Effector memory CD8-positive, alpha-beta T cell (primary cell): ENCODE measurements around the gene NBAS.
"Not testable (repeated sequence)": the region's sequence is repeated elsewhere in the genome, so short reads cannot be mapped to it uniquely, and the experiment has no call there.

Source experiments
- ATAC-seq: fragments of 150-1000 bp; cut with Tn5 transposase; replicated peaks from 2 replicates; pipeline ENCODE4 v1.10.0; 2021; ENCODE audit warnings: mild to moderate bottlenecking, moderate library complexity
- DNase-seq, 3 experiments: peaks; one replicate each; pipeline ENCODE4 v3.0.0; 2021
- H3K27ac Mint-ChIP-seq, 2 donors: one replicate each; pipeline ENCODE4 v1.8.0; 2022; ENCODE audit warnings: mild to moderate bottlenecking in 2 of 2, mixed read lengths in 2 of 2, moderate library complexity in 2 of 2
- H3K27me3 Mint-ChIP-seq, 2 donors: one replicate each; pipeline ENCODE4 v1.8.0; 2022; ENCODE audit warnings: mixed read lengths in 2 of 2
- H3K36me3 Mint-ChIP-seq: one replicate; pipeline ENCODE4 v1.8.0; 2022; ENCODE audit warnings: mild to moderate bottlenecking, moderate library complexity, mixed read lengths; ENCODE audit not compliant: insufficient read depth
- H3K4me1 Mint-ChIP-seq, 2 donors: one replicate each; pipeline ENCODE4 v1.8.0; 2022; ENCODE audit warnings: low read depth in 2 of 2, mixed read lengths in 2 of 2
- H3K4me3 Mint-ChIP-seq, 2 donors: one replicate each; pipeline ENCODE4 v1.8.0; 2022; ENCODE audit warnings: mild to moderate bottlenecking in 2 of 2, mixed read lengths in 2 of 2, moderate library complexity in 2 of 2
- H3K9me3 Mint-ChIP-seq, 2 donors: one replicate each; pipeline ENCODE4 v1.8.0; 2022; ENCODE audit warnings: mixed read lengths in 2 of 2

NBAS gene

DNA sequence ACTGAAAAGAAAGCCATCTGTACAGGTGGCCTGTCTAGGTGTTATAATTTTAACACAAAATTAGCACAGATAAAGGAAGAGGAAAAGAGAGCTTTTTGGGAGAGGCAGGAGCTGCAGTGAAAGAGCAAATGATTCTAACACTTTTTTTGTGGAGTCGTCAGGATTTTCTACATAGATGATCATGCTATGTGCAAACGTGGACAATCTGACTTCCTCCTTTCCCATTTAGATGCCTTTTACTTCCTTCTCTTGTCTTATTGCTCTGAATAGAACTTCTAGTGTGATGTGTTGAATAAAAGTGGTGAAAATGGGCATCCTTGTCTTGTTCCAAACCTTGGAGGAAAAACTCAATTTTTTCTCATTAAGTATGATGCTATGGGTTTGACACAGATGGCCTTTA, 334.5 kb downstream of the NBAS start:
- Mint-ChIP-seq H3K9me3 (no peaks in the 10 kb centered on the region), H3K36me3 (peaks cover 16% of the 10 kb centered on the region), H3K27ac (no peak overlapping the region)

DNA sequence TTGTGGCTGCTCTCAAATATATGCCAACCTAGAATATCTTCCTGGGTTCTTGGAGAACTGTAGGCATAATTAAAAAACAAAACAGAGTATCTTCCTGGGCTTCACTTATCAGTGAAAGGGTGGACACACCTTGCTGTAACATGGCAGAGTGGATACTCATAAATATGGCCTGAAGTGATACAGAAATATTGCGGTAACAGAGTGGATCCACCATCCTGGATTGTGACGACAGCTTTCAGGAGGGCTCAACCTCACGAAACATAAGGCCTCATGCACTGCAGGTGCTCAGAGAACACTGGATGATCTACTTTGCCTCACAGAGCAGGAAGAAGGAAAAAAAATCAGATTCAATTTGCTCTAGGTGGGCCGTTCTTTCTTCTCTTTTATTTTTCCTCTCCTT, 336.0 kb downstream of the NBAS start:
- DNase-seq (no peak), ATAC-seq (no peak)
- Mint-ChIP-seq H3K4me1 (no peaks in the 10 kb centered on the region), H3K4me3 (no peak overlapping the region), H3K9me3 (no peaks in the 10 kb centered on the region), H3K36me3 (peaks cover 11% of the 10 kb centered on the region), H3K27ac (no peak overlapping the region), H3K27me3 (no peaks in the 10 kb centered on the region)

More for the DNA sequence above, 334.5 kb downstream of the NBAS start:
- no peak for ATAC-seq
- H3K4me1 Mint-ChIP-seq, result no peaks in the 10 kb centered on the region
- no peaks in the 10 kb centered on the region for H3K27me3 Mint-ChIP-seq
- no peak overlapping the region for H3K4me3 Mint-ChIP-seq
- DNase-seq, result no peak

DNA sequence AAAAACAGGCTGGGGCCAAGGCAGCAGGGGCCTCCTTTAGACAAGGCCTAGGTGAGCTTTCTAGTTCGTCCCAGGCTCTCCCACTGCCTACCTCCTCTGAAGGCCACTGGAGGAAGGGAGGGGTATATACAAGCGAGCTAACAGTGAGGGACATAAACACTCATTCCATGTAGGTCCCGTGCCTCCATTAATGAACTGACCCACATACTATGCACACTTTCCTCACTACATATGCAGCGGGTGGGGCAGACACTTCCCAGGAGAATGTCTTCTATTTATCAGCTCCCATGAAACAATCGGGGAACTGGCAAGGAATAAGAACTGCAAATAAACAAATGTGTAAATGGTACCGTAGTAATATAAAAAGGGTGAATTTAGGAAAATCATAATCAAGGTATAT, 336.5 kb downstream of the NBAS start:
- Mint-ChIP-seq H3K4me3 (no peak overlapping the region), H3K9me3 (no peaks in the 10 kb centered on the region), H3K36me3 (peaks cover 6% of the 10 kb centered on the region), H3K4me1 (no peaks in the 10 kb centered on the region), H3K27ac (no peak overlapping the region), H3K27me3 (no peaks in the 10 kb centered on the region)
- ATAC-seq (no peak), DNase-seq (no peak)

DNA sequence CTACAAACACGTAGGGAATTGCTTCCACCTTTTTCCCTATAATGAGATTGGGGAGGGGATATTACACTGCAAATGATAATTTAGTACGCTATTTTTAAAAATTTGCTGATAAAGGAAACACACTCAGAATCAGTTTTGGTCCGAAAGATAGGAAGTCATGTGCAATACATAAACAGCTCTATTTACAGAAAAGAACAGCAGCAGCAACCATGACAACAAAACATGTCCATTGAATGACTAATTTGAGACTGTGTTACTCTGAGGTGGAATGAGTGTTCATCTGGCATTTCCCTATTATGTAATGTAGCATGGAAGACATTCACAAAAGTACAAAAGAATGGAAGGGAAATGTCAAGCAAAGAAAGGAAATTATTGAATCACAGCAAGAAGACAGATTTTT, 337.2 kb downstream of the NBAS start:
- Mint-ChIP-seq H3K36me3 (peaks cover 3% of the 10 kb centered on the region), H3K9me3 (no peaks in the 10 kb centered on the region), H3K27ac (no peak overlapping the region), H3K4me3 (no peak overlapping the region), H3K4me1 (no peaks in the 10 kb centered on the region), H3K27me3 (no peaks in the 10 kb centered on the region)
- DNase-seq, result no peak
- ATAC-seq, result no peak

DNA sequence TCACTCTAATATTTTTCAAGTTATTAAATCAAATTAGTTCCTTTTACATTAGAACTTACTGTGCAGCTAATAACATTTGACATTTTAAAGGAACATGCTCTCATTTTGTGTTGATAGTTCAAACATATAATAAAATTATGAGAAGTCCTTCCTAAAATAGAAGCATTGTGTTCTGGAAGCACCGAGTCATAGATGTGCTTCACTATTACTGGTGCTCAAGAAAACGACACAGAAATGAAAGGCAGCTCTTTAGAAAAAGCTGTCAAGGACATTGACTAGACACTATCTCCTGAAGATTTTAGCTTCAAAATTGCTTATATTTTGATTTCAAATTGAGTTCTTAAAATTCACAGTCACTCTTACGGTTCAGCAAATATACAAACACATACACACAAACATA, 338.3 kb downstream of the NBAS start:
- Mint-ChIP-seq H3K4me1 (no peaks in the 10 kb centered on the region), H3K36me3 (peaks cover 3% of the 10 kb centered on the region), H3K27ac (no peak overlapping the region), H3K9me3 (no peaks in the 10 kb centered on the region), H3K4me3 (no peak overlapping the region), H3K27me3 (no peaks in the 10 kb centered on the region)
- ATAC-seq (no peak), DNase-seq (no peak)

DNA sequence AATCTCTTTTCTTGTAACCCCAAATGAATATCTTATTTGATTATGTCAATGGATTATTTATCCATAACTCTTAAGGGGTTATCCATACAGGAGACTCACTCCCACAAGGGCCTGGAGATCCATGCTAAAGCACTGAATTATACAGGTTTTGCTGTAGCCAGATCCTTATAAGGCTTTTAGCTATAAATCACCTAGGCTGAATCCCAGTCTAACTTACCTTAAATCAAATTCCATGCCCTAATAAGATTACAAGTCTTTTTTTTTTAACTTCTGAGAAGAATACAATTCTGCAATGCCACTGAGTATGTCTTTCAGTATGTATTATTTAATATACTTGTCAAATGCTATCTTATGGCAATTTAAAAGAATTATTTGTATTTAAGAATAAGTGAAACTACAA, 340.5 kb downstream of the NBAS start:
- DNase-seq (no peak), ATAC-seq (no peak)
- peaks cover 4% of the 10 kb centered on the region for H3K36me3 Mint-ChIP-seq
- no peaks in the 10 kb centered on the region for H3K27me3 Mint-ChIP-seq
- no peak overlapping the region for H3K27ac Mint-ChIP-seq
- no peaks in the 10 kb centered on the region for H3K9me3 Mint-ChIP-seq
- no peaks in the 10 kb centered on the region for H3K4me1 Mint-ChIP-seq
- H3K4me3 Mint-ChIP-seq, result no peak overlapping the region

DNA sequence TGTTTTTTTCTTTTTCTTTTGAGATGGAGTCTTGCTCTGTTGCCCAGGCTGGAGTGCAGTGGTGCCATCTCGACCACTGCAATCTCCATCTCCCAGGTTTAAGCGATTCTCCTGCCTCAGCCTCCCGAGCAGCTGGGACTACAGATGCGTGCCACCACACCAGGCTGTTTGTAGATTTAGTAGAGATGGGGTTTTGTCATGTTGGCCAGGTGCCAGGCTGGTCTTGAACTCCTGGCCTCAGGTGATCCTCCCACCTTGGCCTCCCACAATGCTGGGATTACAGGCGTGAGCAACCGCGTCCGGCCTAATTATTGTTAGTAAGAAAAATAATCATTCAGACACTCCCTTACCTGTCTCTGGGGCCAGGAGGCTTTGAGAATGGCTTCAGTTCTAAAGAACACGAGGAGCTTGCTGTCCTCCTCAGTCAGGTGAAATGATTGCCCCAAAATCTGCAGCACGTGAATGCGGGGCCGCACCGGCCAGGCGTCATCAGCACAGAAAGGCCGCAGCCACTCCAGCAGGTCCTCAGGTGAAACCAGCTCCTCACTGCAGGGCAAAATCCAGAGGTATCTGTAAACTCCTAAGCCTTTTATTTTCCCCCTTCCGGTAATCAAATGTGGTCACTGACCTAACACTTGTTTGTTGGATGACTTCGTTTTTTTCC, 342.6 kb downstream of the NBAS start:
- Mint-ChIP-seq H3K4me1 (no peaks in the 10 kb centered on the region), H3K27ac (no peak overlapping the region), H3K27me3 (no peaks in the 10 kb centered on the region), H3K4me3 (no peak overlapping the region), H3K36me3 (peaks cover 4% of the 10 kb centered on the region), H3K9me3 (no peaks in the 10 kb centered on the region)
- ATAC-seq (no peak), DNase-seq (no peak)

DNA sequence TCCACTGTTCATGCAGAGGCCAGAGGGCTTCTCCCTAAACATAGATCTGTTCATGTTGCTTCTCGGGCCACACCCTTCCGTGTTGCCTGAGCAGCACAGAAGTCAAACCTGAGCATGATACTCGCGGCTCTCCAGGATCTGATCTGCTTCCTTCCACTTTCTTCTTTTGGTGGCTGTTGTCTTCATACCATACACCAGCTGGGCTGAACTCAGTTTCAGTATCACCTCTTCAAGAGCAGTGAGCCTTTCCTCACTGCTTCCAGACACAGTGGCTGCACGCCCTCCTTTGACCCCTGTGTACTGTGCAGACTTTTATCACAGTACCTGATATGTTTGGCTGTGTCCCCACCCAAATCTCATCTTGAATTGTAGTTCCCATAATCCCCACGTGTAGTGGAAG, 348.9 kb downstream of the NBAS start:
- Mint-ChIP-seq H3K9me3 (no peaks in the 10 kb centered on the region), H3K36me3 (peaks cover 4% of the 10 kb centered on the region), H3K4me3 (no peak overlapping the region), H3K27ac (no peak overlapping the region), H3K27me3 (no peaks in the 10 kb centered on the region), H3K4me1 (peaks cover 2 to 8% of the 10 kb centered on the region in 2 donors)
- no peak for DNase-seq
- no peak for ATAC-seq

DNA sequence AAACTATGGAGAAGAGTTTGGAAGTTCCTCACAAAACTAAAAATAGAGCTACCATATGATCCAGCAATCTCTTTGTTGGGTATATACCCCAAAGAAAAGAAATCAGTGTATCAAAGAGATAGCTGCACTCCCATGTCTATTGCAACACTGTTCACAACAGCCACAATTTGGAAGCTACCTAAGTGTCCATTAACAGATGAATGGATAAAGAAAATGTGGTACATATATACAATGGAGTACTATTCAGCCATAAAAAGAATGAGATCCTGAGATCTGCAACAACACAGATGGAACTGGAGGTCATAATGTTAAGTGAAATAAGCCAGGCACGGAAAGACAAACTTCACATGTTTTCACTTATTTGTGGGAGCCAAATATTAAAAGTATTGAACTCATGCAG, 350.6 kb downstream of the NBAS start:
- ATAC-seq, H3K27ac Mint-ChIP-seq, H3K4me3 Mint-ChIP-seq, H3K27me3 Mint-ChIP-seq, H3K36me3 Mint-ChIP-seq, H3K9me3 Mint-ChIP-seq, DNase-seq, H3K4me1 Mint-ChIP-seq: not testable (repeated sequence)

DNA sequence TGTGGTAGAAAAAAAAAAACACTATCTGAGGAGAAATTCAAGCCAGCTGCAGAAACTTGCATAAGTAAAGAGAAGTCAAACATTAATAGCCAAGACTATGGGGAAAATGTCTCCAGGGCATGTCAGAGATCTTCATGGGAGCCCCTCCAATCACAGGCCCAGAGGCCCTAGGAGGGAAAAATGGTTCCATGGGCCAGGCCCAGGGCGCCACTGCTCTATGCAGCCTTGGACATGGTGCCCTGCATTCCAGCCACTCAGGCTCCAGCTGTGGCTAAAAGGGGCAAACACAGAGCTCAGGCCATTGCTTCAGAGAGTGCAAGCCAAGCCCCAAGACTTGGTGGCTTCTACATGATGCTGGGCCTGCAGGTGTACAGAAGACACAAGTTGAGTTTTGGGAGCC, 354.7 kb downstream of the NBAS start:
- Mint-ChIP-seq H3K4me1 (peaks cover 2 to 9% of the 10 kb centered on the region in 2 donors), H3K27me3 (no peaks in the 10 kb centered on the region), H3K36me3 (no peaks in the 10 kb centered on the region), H3K4me3 (no peak overlapping the region), H3K9me3 (no peaks in the 10 kb centered on the region), H3K27ac (no peak overlapping the region)
- ATAC-seq (no peak), DNase-seq (no peak)

DNA sequence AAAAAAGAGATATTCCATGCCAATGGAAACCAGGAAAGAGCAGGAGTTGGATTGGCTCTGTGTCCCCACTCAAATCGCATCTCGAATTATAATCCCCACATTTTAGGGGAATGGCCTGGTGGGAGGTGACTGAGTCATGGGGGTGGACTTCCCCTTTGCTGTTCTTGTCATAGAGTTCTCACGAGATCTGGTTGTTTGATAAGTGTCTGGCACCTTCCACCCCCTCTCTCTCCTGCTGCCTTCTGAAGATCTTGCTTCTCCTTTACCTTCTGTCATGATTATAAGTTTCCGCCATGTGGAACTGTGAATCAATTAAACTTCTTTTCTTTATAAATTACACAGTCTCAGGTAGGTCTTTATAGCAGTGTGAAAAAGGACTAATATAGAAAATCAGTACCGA, 355.6 kb downstream of the NBAS start:
- Mint-ChIP-seq H3K36me3 (no peaks in the 10 kb centered on the region), H3K27ac (no peak overlapping the region), H3K9me3 (no peaks in the 10 kb centered on the region), H3K4me1 (peaks cover 2 to 9% of the 10 kb centered on the region in 2 donors), H3K27me3 (no peaks in the 10 kb centered on the region), H3K4me3 (no peak overlapping the region)
- DNase-seq (no peak), ATAC-seq (no peak)

DNA sequence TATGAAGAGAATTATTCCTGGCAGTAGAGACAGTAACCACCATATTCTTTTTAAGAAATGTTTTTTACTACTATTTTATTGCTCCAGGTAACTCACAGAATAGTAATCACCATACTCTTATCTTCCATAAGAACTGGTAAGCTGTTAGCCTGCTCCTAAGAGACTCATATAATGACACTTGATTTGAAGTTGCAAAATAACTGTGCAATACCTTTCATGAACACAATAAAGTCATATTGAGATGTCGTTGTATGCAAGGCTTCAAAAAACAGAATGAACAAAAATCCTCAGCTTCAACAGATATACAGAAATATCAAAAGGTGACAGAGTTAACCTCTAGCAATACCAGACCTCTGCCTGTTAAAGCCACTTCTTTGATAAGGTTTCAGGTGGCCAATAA, 360.1 kb downstream of the NBAS start:
- no peak for ATAC-seq
- Mint-ChIP-seq H3K4me3 (no peak overlapping the region), H3K9me3 (no peaks in the 10 kb centered on the region), H3K36me3 (peaks cover 3% of the 10 kb centered on the region), H3K27me3 (no peaks in the 10 kb centered on the region), H3K4me1 (no peaks in the 10 kb centered on the region), H3K27ac (no peak overlapping the region)
- DNase-seq, result no peak

DNA sequence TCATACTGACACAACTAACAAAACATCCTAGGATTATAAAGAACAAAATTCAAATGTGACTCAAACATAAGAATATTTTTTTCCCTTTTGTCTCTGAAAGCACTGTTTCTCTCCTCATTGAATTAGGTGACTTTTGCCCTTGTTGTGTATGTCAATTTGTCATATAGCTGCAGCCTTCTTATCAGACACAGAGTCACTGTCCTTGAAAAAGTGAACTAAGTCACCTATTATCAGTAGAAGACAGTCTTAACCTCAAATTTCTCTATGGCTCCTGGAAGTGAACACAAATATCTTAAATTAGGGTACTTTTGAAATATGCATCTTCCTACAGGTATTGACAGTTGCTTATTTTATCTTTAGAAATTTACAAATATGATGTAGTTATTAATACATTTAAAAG, 360.6 kb downstream of the NBAS start:
- Mint-ChIP-seq H3K36me3 (peaks cover 3% of the 10 kb centered on the region), H3K4me3 (no peak overlapping the region), H3K27ac (no peak overlapping the region), H3K27me3 (no peaks in the 10 kb centered on the region), H3K9me3 (no peaks in the 10 kb centered on the region), H3K4me1 (no peaks in the 10 kb centered on the region)
- DNase-seq, result no peak
- no peak for ATAC-seq

DNA sequence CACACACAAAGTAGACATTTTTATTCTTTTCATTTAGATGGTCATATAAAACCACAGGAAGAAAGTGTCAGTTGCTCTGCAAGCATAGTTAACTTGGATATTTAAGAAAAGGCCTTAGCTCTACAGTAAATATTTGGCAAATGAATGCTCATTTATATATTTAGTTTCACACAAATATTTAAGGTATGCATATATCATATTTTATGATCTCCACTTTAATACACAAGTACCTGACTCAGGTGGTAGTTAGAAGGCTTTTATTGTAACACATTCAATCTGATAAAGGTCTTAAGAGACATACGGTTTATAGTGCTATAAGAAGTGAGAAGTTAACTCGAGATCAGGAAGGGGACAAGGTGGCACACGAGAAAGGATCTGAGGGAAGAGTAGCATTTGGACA, 363.1 kb downstream of the NBAS start:
- H3K4me3 Mint-ChIP-seq, result no peak overlapping the region
- ATAC-seq (no peak), DNase-seq (no peak)
- no peaks in the 10 kb centered on the region for H3K27me3 Mint-ChIP-seq
- no peak overlapping the region for H3K27ac Mint-ChIP-seq
- peaks cover 3% of the 10 kb centered on the region for H3K36me3 Mint-ChIP-seq
- no peaks in the 10 kb centered on the region for H3K9me3 Mint-ChIP-seq
- H3K4me1 Mint-ChIP-seq, result peaks cover 0 to 5% of the 10 kb centered on the region in 2 donors

DNA sequence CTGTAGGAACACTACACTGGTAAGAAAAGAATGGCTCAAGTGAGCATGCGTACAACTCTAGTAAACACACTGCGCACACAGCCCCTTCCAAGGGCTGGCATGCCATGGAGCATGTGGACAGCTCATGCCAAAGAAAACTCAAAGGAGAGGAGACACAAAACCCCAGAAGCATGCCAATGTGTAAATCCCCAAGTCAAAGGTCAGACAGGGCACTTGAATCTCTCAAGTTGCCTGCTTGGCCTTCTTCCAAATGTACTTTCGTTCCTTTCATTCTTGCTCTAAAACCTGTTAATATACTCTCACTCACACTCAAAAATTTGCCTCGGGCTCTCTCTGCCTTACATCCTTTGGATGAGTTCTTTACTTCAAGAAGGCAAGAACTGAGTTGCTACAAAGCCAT, 365.3 kb downstream of the NBAS start:
- Mint-ChIP-seq H3K27ac (no peak overlapping the region), H3K4me1 (peaks cover 0 to 5% of the 10 kb centered on the region in 2 donors), H3K27me3 (no peaks in the 10 kb centered on the region), H3K4me3 (no peak overlapping the region), H3K36me3 (peaks cover 3% of the 10 kb centered on the region), H3K9me3 (no peaks in the 10 kb centered on the region)
- no peak for DNase-seq
- no peak for ATAC-seq
